GM21447 (cell line): ENCODE data around the gene CAMTA1.

Experiments
- ATAC-seq: cut with Tn5 transposase; IDR thresholded peaks from one replicate; pipeline ENCODE4 v1.9.1; 2021; ENCODE audit not compliant: unreplicated experiment

The CAMTA1 gene

DNA sequence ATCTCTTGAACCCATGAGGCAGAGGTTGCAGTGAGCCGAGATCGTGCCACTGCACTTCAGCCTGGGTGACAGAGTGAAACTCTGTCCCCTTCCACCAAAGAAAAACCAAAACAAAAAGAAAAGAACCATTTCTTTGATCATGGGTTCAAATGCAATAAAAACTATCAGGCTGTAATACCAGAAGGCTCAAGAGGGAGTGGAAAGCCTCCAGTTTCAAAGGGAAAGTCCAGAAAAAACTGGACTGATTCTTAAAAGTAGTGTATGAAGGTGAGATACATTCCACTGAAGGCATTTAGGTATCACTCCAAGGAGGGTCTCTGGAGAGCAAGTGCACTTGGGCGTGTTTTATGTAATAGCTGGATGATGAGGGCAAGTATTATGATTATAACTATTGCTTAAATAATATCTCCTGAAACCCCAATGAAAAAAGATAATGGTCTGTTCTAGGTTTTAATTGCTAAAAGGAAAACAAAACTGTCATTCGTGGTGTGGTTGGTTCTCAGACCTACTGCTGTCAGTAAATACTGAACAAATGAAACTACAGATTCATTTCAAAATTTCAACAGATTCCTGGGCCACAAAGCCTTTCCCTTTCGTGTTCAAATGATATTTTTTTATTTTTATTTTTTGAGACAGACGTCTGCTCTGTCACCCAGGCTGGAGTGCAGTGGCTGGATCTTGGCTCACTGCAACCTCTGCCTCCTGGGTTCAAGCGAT is 6.0 kb upstream of the CAMTA1 start:
- ATAC-seq, result no peak

DNA sequence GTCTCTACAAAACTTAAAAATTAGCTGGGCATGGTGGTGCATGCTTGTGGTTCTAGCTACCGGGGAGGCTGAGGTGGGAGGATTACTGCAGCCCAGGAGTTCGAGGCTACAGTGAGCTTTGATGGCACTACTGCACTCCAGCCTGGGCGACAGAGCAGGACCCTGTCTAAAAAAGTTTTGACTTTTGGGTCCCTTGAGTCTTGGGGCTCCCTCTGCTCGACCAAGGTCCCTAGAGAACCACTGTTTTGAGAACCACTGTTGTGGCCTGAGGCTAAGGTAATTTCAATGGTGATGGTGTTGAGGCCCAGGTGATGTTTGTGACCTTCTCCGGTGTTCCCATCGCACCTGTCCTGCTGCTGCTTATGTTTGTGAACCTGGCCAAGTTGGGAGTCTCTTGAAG is 3.1 kb upstream of the CAMTA1 start:
- no peak for ATAC-seq

DNA sequence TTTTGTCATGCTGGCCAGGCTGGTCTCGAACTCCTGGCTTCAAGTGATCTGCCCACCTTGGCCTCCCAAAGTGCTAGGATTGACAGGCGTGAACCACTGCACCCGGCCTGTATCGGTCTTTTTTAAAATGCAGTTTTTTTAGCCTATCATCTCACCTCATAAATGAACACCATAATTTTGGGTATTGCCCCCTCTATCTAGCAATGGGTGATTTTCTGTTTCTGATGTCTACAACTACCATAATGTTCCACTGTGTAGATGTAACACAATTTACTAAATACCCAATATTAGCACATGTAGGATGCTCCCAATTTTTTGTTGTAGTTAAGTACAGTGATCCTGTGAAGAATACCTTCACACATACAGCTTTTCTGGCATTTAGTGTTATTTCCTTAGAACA is 2.0 kb upstream of the CAMTA1 start:
- no peak for ATAC-seq

DNA sequence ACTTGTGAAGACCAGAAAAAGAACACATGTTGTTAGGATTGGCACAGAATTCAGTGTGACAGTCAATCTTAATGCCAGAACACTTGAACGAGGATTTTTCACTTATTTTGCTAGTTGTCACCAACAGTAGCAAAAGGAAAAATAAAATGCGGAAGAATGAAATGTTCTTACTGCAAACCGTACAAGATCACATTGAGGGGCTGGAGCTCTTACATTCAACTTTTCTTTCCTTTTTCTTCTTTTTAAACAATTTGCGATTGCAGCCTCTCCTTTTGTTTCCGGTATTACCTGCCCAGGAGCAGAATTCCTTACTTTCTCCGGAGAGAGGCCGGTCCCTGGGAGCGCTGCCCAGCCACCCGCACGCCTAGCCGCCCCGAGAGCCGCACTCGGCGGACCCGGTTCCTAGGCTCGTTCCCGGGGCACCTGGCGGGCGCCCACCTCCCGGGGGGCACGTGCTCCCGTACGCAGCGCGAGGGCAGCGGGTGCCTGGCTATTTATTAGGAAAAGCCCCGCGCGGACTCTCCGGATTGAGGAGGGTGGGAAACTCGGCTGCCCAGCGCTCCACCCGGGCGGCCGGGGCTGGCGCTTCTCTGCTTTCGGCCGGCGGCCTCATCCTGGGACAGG is 1.2 kb upstream of the CAMTA1 start:
- peak; percentile 2 for ATAC-seq

DNA sequence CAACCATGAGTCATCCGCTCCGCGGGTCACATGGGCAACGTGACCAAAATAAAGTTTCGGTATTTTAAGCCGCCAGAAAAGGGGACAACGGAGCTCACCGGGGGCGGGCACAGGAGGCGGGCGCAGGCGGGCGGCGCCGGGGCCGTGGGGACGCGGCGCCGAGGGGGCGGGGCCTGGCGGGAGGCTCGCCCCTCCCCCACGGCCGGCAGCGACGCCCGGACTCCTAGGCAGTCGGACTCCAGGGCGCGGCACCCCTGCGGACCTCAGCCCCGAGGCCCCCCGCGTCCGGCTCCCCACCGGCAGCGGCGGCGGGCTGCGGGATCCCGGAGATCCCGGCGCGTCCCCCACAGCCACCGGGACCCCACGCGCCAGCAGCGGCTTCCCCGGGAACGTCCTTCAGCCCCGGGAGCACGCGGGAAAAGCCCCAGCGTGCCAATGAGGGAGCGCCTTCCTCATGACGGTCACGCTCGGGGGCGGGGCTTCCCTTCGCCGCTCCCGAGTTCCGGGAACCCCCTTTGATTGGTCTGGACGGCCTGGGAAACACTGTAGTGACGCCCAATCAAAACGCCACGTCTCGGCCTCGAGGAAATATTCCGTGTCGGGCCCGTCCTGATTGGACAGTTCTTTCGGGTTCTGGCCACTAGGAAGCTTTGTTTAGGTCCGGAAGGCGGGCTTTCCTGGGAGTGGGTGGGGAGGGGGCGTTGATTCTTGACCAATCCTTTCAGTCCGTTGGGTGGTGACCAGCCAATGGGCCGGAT is 515 bp upstream of the CAMTA1 start:
- ATAC-seq, result peak; percentile 77

DNA sequence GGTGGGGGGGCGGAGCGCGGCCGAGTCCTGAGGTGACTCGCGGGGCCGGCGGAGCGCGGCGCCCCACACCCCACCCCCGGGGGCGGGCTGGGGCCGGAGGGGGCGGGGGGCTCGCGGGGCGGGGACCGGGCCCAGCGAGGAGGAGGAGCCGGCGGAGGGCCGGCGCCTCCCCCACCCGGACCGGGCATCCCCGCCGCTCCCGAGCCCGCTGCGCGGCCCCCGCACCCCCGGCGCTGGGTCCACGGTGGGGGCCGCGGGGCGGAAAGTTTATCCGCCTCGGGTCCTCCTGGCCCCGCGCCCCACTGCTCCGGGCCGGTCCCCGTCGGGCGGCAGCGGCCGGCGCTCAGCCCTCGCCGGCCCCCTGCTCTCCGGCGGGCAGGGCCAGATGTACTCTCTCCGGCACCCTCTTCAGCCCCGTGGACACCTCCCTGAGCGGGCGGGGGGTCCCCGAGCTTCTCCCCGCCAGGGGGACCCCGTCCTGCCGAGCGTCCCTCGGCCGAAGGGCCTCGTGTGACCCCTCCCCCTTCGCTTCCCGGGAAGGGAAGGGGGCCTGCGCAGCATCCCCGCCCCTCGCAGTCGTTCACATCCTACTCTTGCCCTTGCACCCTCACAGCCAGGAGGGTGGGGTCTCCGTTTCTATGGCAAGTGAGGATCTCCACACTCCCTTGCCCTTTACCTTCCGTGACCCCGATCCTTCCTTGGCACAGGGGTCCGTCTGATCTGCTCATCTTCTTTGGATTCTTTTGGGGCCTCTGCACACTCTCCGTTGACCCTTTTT is 663 bp downstream of the CAMTA1 start:
- no peak for ATAC-seq

DNA sequence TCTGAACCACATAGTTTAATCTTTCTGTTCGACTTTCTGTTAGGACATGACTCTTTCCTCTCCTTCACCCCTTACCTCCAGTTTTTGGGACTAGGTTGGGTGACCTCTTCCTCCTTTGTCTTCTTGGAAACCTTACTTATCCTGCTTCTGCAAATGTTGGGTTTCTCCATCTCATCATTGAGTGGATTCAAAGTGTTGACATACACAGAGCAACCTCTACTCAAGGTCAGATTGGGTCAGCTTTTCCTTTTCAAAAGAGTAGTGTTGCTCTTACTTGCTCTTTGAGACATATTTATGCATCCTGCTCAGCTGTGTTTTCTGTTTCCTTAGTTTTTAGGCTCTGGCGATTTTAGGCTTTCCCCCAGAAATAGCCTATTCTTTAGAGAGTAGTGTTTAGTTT is 3.7 kb downstream of the CAMTA1 start:
- ATAC-seq, result no peak

DNA sequence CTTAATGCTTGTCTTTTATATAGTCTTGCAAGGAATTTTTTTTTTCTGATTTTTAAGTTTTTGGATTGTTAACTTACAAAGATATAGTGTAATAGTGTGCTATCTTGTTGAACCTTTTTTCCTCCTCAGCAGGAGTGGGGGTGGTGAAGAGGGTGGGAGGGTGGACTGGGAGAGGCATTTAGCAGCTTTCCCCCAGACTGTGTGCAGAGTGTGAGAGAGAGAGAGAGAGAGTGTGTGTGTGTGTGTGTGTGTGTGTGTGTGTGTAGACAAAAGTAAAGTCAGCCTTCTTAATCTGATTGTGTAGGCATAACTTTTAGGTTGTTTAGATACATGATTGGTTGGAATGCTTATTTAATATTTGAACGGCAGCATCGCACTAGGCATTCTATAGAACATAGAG is 4.9 kb downstream of the CAMTA1 start:
- ATAC-seq, result no peak

DNA sequence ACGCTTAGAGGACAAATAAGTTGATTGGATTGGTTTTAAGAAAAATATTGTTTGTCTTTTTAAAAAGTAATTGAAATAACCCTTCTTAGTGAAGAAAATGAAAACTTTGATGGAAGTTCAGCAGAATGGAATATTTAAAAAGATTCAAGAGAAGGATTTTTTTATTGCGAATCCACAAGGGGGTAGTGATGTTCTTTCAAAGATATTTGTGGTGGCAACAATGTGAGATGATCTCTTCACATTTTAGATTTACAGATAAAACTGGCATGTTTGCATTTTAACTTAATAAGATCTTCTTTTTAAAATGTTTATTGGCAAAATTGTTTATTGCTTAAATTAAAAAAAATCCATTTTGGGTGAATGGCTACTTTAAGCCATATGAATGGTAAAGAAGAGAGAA is 8.9 kb downstream of the CAMTA1 start:
- no peak for ATAC-seq

DNA sequence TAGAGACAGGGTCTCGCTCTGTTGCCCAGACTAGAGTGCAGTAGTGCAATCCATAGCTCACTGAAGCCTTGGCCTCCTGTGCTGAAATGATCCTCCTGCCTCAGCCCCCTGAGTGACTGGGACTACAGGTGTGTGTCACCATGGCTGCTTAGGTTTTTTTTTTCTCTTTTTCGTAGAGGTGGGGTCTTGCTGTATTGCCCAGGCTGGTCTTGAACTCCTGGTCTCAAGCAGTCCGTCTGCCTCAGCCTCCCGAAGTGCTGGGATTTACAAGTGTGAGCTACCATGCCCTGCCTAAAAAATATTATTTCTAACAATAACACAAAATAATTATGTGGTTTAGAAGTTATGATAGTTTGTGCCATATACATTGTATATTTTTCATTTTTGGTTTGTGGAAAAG is 9.9 kb downstream of the CAMTA1 start:
- ATAC-seq, result no peak

DNA sequence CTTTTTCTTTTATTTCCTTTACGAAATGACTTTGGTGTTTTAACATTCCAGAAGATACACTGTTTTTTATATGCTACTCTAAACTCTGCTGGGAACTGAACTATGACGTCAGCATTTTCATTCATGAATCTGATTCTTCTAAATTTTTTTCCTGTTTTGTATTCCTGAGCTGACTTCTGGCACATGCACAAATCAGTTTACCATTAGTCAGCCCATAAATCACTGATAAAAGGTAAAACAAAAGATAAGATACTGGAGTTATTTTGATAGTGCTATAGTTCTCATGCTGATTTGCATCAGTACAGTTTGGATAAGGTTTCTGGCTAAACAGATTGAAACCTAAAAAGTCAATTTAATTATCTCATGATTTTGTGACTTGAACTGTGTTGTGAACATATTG is 10.4 kb downstream of the CAMTA1 start:
- no peak for ATAC-seq

DNA sequence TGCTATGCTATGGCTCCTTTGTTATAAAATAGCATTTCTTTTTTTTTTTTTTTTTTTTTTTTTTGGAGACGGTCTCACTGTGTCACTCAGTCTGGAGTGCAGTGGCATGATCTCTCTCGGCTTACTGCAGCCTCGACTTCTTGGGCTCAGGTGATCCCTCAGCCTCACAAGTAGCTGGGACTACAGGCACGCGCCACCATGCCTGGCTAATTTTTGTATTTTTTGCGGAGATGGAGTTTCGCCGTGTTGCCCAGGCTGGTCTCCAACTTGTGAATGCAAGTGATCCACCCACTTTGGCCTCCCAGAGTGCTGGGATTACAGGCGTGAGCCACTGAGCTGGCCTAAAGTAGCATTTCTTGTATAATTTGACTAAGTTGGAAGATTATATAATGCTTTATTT is 10.8 kb downstream of the CAMTA1 start:
- ATAC-seq, result no peak

DNA sequence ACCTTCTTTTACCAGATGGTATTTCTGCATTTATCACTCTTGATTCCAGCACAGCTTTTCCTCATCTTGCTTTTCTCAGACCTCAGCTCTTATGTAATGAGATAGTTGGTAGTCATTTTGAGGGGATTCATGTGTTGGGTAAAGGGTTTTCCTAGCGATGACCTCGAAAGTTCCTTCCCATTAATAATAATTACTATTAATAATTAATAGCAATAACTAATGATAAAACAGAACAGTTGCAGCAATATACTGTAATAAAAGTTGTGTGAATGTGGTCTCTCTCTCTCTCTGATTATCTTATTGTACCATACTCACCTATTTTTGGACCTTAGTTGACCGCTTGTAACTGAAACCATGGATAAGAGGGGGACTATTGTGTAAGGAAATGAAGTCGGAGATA is 14.2 kb downstream of the CAMTA1 start:
- ATAC-seq, result no peak

DNA sequence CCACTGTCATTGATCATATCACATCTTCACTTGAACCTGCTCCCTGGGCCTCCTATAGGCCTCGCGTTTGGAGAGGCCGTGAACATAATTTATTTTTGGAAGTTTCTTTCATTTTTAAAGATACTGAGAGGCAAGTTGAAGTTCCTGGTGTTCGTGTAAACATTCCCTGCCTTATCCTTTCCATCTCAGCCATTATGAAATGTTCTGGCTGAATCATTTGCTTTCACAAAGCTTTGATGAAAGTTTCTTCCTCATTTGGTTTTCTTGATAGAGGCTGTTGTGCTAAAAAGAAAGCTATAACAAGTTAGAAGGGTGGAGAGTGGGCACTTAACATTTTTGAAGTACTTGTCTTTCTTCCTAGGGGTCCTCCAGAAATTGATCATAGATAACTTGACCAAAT is 15.5 kb downstream of the CAMTA1 start:
- no peak for ATAC-seq

DNA sequence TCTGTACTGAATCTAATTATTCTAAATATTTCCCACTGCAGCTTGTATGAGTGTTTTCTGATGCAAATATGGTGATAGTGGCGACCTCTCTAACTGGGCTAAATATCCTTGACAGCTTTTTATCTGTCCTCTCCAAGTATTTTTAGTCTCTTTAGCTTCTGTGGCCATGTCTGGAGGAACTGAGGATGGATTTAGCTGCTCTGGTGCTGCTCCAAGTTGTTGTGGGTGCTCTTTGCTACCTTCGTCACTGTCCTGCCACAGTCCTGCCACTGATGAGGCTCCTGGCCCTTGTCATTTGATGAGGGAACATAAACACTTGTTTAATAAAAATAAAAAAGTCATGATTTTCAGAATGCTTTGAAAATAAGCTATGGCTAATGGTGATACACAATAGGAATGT is 15.9 kb downstream of the CAMTA1 start:
- no peak for ATAC-seq

DNA sequence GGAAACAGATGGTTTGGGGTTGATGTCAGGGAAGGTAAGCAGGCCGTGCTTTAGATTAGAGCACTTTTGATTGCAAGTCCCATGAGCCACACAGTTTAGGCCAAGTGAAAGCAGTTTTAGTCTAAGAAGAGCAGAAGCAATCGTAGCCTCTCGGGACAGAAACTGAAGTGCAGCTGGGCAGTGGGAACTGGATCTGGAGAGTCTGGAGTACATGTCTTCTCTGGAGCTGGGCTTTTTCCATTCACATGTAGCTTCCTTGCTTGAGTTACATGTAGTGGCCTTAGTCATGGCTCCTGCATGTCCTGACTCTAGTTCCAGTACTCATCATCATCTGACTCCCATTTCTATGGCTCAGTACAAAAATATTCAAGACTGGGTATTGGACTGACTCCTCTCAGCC is 16.7 kb downstream of the CAMTA1 start:
- ATAC-seq, result no peak

DNA sequence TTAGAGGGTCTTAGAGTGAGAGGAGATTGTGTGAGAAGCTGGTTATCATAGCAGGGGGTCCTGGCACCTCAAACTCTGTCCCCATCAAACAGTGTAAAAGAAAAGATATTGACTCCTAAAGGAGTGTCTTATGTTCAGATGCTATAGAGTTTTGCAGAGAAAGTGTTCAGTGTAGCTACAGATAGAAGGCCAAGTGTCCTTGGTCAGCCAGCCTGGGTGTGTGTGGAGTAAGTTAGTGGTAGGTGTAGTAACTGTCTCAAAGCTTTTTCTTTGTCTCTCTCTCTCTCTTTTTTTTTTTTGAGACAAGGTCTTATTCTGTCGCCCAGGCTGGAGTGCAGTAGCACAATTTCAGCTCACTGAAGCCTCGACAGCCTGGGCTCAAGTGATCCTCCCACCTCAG is 17.2 kb downstream of the CAMTA1 start:
- ATAC-seq, result no peak

DNA sequence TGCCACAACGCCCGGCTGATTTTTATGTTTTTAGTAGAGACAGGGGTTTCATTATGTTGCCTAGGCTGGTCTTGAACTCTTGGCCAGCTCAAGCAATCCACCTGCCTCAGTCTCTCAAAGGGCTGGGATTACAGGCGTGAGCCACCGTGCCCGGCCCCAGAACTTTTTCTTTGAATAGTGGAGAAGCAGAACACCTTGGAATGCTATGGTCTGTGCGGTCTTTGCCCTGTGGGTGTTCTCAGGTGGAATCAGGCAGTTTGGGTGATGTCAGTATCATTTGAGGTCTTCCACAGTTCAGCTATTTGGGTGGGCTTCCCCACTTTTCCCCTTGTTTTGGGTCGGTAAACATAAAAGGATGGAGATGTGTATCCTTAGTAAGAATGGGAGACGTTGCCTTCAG is 17.6 kb downstream of the CAMTA1 start:
- ATAC-seq, result no peak

DNA sequence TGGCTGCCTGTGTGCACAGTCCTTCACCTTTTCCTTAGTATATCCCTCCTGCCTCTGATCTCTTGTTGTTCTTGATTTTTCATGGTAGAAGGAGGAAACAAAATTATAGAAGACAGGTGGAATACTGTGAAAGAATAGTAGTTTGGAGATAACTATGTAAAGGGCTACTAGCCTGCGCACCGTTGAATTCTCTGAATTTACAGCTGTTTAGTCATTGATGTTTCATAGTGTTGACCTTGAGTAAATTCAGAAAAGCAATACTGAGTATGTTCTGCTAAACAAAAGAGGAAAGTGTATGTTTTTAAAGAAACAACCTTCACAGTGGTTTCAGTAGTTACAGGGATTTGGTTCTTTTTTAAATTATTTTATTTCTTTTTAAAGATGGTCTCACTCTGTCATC is 18.1 kb downstream of the CAMTA1 start:
- no peak for ATAC-seq

DNA sequence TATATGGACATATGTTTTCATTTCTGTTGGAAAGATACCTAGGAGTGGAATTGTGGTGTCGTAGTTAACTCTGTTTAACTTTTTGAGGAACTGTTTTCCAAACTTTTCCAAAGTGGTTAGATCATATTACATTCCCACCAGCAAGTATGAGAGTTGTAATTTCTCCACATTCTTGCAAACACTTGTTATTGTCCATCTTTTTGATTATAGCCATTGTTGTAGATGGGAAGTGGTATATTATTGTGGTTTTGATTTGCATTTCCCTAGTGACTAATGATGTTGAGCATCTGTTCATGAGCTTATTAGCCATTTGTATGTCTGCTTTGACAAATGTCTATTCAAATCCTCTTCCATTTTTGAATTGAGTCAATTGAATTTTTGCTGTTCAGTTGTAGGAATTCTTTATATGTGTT is 19.8 kb downstream of the CAMTA1 start:
- no peak for ATAC-seq

DNA sequence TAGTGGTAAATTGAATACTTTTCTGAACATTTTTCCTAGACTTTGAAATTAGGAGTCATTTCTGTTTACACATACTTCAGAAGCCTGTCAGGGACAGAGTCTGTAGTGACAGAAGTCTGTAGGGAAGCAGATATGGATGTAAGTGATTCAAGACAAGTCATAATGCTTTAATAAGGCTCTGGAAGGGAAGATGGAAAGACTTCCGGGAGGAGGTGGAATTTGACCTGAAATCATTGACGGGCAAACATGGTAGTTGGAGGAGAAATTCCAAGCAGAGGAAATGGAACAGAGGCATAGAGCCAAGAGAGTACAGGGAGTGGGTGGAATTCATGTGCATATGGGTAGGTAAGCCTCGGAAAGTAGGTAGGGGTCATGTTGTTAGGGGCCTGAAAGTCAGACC is 22.5 kb downstream of the CAMTA1 start:
- ATAC-seq, result no peak

DNA sequence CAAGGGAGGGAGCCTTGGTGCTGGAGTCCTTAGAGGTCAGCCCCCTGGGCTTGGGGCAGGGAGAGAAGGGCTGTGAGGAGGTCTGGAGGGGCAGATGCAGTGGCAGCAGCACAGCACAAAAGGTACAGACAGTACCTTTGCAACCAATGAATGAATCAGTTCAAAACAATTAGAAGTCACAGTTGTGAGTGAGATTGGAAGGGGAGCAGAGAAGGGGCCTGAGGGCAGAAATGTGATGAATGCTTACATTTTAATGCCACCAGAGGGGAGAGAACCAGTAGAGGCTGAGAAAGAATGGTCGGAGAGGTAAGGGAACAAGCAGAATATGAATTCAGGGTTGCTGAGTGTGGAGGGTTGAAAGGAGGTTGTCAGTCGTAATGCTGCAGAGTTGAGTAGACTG is 24.2 kb downstream of the CAMTA1 start:
- ATAC-seq, result no peak
